ENCODE data around the gene FSTL5. TPM values are rescaled to one million over a fixed set of nuclear protein-coding genes. Genes with fewer than 3 reads are reported as not detected.

FSTL5 gene
- total and polyA plus RNA-seq, 2 of the 8 experiments (the other 6 are each of a cell fraction or from before 2014, with no cell fraction given): 0.09 to 0.32 TPM

DNA sequence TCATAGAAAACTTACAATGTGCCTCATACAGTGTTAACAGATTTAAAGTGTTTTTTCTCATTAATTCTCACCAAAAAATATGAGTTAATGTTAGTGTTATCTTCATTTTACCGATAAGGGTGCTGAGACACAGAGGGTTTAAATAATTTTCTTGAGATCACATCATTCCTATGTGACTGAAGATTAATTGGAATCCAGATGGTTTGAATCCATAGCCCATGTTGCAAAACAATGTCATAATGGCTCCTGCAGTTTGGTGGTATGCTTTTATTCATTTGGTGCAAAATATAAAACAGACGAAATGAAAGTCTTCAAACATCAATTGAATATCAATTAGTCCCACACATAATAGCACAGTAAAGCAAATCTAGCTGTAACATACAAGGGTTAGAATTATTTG, 512.2 kb downstream of the FSTL5 start:
- 92% methylated on average over 2 of the region's 2 CpGs; no CpG with 5 or more reads in 1 of the 2 experiments for WGBS, 2 experiments (ENCODE audit: extremely low coverage in 1 of 2, insufficient coverage in 1 of 2, insufficient read length in 1 of 2, insufficient replicate concordance in 2 of 2, low coverage in 1 of 2, low lambda C conversion rate in 2 of 2, missing lambda C conversion rate in 1 of 2)
- Histone ChIP-seq H2BK20ac (ENCODE audit: low read length) (no peak overlapping the region), H3K56ac (replicated peaks; ENCODE audit: insufficient read length, low read depth, low read length) (no peak overlapping the region), H3K4me1 (replicated peaks in 1 of 4; ENCODE audit: control insufficient read depth in 3 of 4, insufficient read depth in 4 of 4, low read length in 3 of 4) (no peaks in the 10 kb centered on the region), H2BK12ac (ENCODE audit: low read depth, low read length) (no peak overlapping the region), H3K79me2 (ENCODE audit: control insufficient read depth in 1 of 2, insufficient read depth in 2 of 2, low read length in 2 of 2) (no peaks in the 10 kb centered on the region), H3K4me2 (ENCODE audit: insufficient read depth in 1 of 2, low read depth in 2 of 2, low read length in 2 of 2) (no peak overlapping the region), H3K23me2 (ENCODE audit: low read depth, low read length) (no peaks in the 10 kb centered on the region), H2AFZ (ENCODE audit: low read length) (no peak overlapping the region), H3K36me3 (ENCODE audit: control insufficient read depth in 2 of 4, insufficient read depth in 4 of 4, low read length in 3 of 4) (no peaks in the 10 kb centered on the region), H3K4me3 (ENCODE audit: extremely low read depth in 1 of 4, insufficient read depth in 2 of 4, low read depth in 3 of 4, low read length in 4 of 4) (no peak overlapping the region), H2BK120ac (replicated peaks; ENCODE audit: low read depth, low read length) (no peak overlapping the region), H4K20me1 (replicated peaks in 1 of 2; ENCODE audit: control insufficient read depth in 1 of 2, insufficient read depth in 2 of 2, low read length in 2 of 2) (no peaks in the 10 kb centered on the region), H2BK5ac (ENCODE audit: low read depth, low read length) (no peak overlapping the region), H3K27me3 (replicated peaks in 1 of 4; ENCODE audit: control insufficient read depth in 3 of 4, extremely low read depth in 1 of 4, insufficient read depth in 3 of 4, low read length in 3 of 4) (no peaks in the 10 kb centered on the region), H3K23ac (ENCODE audit: insufficient read length) (no peak overlapping the region), H3K9me3 (ENCODE audit: insufficient read depth in 2 of 2, low read depth in 1 of 2, low read length in 1 of 2) (no peaks in the 10 kb centered on the region), H3K27ac (ENCODE audit: low read depth, low read length) (no peak overlapping the region), H3K79me1 (ENCODE audit: low read depth, low read length) (no peaks in the 10 kb centered on the region), H4K91ac (replicated peaks; ENCODE audit: insufficient read length, low read length) (no peak overlapping the region), H2AK5ac (ENCODE audit: low read depth, low read length) (no peak overlapping the region), H3K14ac (ENCODE audit: insufficient read length) (no peak overlapping the region), H2BK15ac (ENCODE audit: low read length) (no peak overlapping the region), H3K4ac (replicated peaks; ENCODE audit: insufficient read length, low read depth, low read length) (no peak overlapping the region), H3K9ac (replicated peaks in 1 of 4; ENCODE audit: extremely low read depth in 1 of 4, low read depth in 3 of 4, low read length in 3 of 4) (no peak overlapping the region), H4K5ac (ENCODE audit: insufficient read length, low read depth, low read length) (no peak overlapping the region), H3K18ac (ENCODE audit: extremely low read depth, low read length) (no peak overlapping the region), H4K8ac (ENCODE audit: extremely low read depth, insufficient read depth, low read length) (no peak overlapping the region)
- ChIA-PET CTCF (ENCODE audit: partially characterized antibody) (no interaction called here), POLR2A (ENCODE audit: partially characterized antibody) (no interaction called here)
- FAIRE-seq (no peak), DNase-seq (ENCODE audit: low read depth in 1 of 2, low spot score in 2 of 2) (no peak)
- TF ChIP-seq TBP (IDR thresholded peaks at IDR 0.05; ENCODE audit: low read depth, low read length) (no peak), HDAC6 (IDR thresholded peaks at IDR 0.05; ENCODE audit: low read depth, low read length) (no peak), YY1 (IDR thresholded peaks at IDR 0.05; ENCODE audit: low read depth, low read length) (no peak), SP1 (IDR thresholded peaks at IDR 0.05; ENCODE audit: low read depth, low read length) (no peak), POLR2AphosphoS5 (IDR thresholded peaks at IDR 0.05; ENCODE audit: low read depth, low read length) (no peak), POU5F1 (IDR thresholded peaks at IDR 0.05; ENCODE audit: low read depth, low read length) (no peak), RBBP5 (IDR thresholded peaks at IDR 0.05; ENCODE audit: borderline replicate concordance, low read depth, low read length) (no peak), RXRA (IDR thresholded peaks at IDR 0.05; ENCODE audit: insufficient read depth, low read depth, low read length) (no peak), KDM5A (IDR thresholded peaks at IDR 0.05; ENCODE audit: low read length) (no peak), EGR1 (IDR thresholded peaks at IDR 0.05; ENCODE audit: borderline replicate concordance, low read depth, low read length) (no peak), ZNF274 (IDR thresholded peaks at IDR 0.05; ENCODE audit: borderline replicate concordance, extremely low read depth, low read length) (no peak)

Measured in H1 (cell line).